CD4-positive, alpha-beta T cell (primary cell): ENCODE data around the gene HECW1. TPM values are rescaled to one million over a fixed set of nuclear protein-coding genes. Genes with fewer than 3 reads are reported as not detected.

Experiments
- ATAC-seq: fragments of 200-7000 bp; cut with Tn5 transposase; one replicate; pipeline ENCODE4 v1.10.0; 2022; ENCODE audit warnings: mild to moderate bottlenecking; ENCODE audit not compliant: poor library complexity
- CTCF ChIA-PET: fragments of 350-600 bp; sonication (Branson Sonifier 250); formaldehyde crosslinking; loops from one replicate; lab custom pipeline; 2021; ENCODE audit warnings: antibody characterized with exemption, inconsistent platforms; lab: Charles Lee
- POLR2A ChIA-PET: fragments of 350-600 bp; sonication (Branson Sonifier 250); formaldehyde crosslinking; loops from one replicate; lab custom pipeline; 2021; ENCODE audit warnings: antibody characterized with exemption, inconsistent platforms; lab: Charles Lee
- DNase-seq, 14 experiments: peaks; one replicate each; pipeline ENCODE4 v3.0.0-alpha.2; 2013 to 2020; ENCODE audit warnings: mixed read lengths in 2 of 14
- H3K27ac ChIP-seq, 2 donors: one replicate each; pipeline versions ENCODE4 v1.5.1 to v1.7.0; 2013; ENCODE audit warnings: low read length in 2 of 2, low read depth in 1 of 2, mild to moderate bottlenecking in 1 of 2
- H3K27me3 ChIP-seq, 2 experiments: 1 replicate in 1 of 2; 2 replicates in 1 of 2; pipeline versions ENCODE4 v1.6.1 to v1.7.0; 2013; ENCODE audit warnings: low read length in 2 of 2, control low read depth in 1 of 2, mild to moderate bottlenecking in 1 of 2, moderate library complexity in 1 of 2; ENCODE audit not compliant: insufficient read depth in 2 of 2, control insufficient read depth in 1 of 2
- H3K36me3 ChIP-seq: one replicate; pipeline ENCODE4 v1.6.1; 2013; ENCODE audit warnings: low read length, control low read depth; ENCODE audit not compliant: insufficient read depth
- H3K4me1 ChIP-seq: one replicate; pipeline ENCODE4 v1.6.1; 2013; ENCODE audit warnings: low read length, control low read depth; ENCODE audit not compliant: insufficient read depth
- H3K4me3 ChIP-seq: one replicate; pipeline ENCODE4 v1.5.1; 2013; ENCODE audit warnings: mild to moderate bottlenecking, low read length, moderate library complexity
- H3K9me3 ChIP-seq, 2 experiments: 1 replicate in 1 of 2; 2 replicates in 1 of 2; pipeline versions ENCODE4 v1.6.1 to v1.7.0; 2013; ENCODE audit warnings: low read length in 2 of 2, mild to moderate bottlenecking in 2 of 2, control low read depth in 1 of 2, moderate library complexity in 1 of 2; ENCODE audit not compliant: control insufficient read depth in 1 of 2, insufficient read depth in 1 of 2
- H3K27ac Mint-ChIP-seq: one replicate; pipeline ENCODE4 v1.8.0; 2020; ENCODE audit warnings: mixed read lengths
- H3K27me3 Mint-ChIP-seq: one replicate; pipeline ENCODE4 v1.8.0; 2021; ENCODE audit warnings: mixed read lengths
- H3K36me3 Mint-ChIP-seq: one replicate; pipeline ENCODE4 v1.8.0; 2021; ENCODE audit warnings: low read depth, mixed read lengths
- H3K4me1 Mint-ChIP-seq: one replicate; pipeline ENCODE4 v1.8.0; 2021; ENCODE audit warnings: low read depth, mixed read lengths
- H3K4me3 Mint-ChIP-seq: one replicate; pipeline ENCODE4 v1.8.0; 2020; ENCODE audit warnings: mild to moderate bottlenecking, mixed read lengths
- H3K9me3 Mint-ChIP-seq: one replicate; pipeline ENCODE4 v1.8.0; 2020; ENCODE audit warnings: mixed read lengths
- intact Hi-C, 2 experiments: fragments of 100-400 bp; cut with DNase I in 1 of 2; cut with micrococcal nuclease in 1 of 2; formaldehyde crosslinking; loops; one replicate each; pipeline versions ENCODE4 v1.15.1 to v1.9.0; 2023 to 2025; cut with DNase I, micrococcal nuclease
- total RNA-seq, 174 experiments: library from RNA in 2 of 174; stranded (reverse) in 2 of 174; gene quantifications; one replicate each; pipeline ENCODE4 v1.2.3 and lab custom pipeline; 2021 to 2026
- TF ChIP-seq, protein P1 (sequence below): fragments of 200-600 bp; IDR thresholded peaks from one replicate; pipeline ENCODE4 v1.8.0; 2022; ENCODE audit warnings: antibody characterized with exemption, mild to moderate bottlenecking

HECW1 gene
- total RNA-seq, 2 experiments from 2014 or later: not detected

DNA sequence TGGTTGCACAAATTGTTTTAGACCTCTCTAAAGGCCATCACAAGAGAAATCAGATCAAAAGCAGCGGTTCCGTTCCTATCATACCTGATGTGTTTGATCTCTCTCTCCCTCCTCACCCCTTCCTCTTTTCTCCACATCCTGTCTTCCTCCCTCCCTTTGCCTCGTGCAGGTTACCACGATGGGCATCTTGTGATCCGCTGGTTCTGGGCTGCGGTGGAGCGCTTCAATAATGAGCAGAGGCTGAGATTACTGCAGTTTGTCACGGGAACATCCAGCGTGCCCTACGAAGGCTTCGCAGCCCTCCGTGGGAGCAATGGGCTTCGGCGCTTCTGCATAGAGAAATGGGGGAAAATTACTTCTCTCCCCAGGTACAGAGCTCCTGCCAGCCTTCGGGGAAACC, 442.0 kb downstream of the HECW1 start:
- ATAC-seq (peak; percentile 58), DNase-seq (peak in 7 of 14 experiments; percentile 4 to 44 (median 27))
- Mint-ChIP-seq H3K36me3 (no peaks in the 10 kb centered on the region), H3K4me1 (peaks cover 50% of the 10 kb centered on the region), H3K27ac (peak overlapping the region; percentile 64), H3K4me3 (peak overlapping the region; percentile 65), H3K9me3 (no peaks in the 10 kb centered on the region), H3K27me3 (no peaks in the 10 kb centered on the region)
- Histone ChIP-seq H3K9me3 (no peaks in the 10 kb centered on the region), H3K4me1 (peaks cover 21% of the 10 kb centered on the region), H3K36me3 (no peaks in the 10 kb centered on the region), H3K27me3 (no peaks in the 10 kb centered on the region), H3K27ac (peak overlapping the region in 1 of 2 donors; percentile 9), H3K4me3 (no peak overlapping the region)
- intact Hi-C loops: no loop called here
- TF ChIP-seq, protein P1, sequence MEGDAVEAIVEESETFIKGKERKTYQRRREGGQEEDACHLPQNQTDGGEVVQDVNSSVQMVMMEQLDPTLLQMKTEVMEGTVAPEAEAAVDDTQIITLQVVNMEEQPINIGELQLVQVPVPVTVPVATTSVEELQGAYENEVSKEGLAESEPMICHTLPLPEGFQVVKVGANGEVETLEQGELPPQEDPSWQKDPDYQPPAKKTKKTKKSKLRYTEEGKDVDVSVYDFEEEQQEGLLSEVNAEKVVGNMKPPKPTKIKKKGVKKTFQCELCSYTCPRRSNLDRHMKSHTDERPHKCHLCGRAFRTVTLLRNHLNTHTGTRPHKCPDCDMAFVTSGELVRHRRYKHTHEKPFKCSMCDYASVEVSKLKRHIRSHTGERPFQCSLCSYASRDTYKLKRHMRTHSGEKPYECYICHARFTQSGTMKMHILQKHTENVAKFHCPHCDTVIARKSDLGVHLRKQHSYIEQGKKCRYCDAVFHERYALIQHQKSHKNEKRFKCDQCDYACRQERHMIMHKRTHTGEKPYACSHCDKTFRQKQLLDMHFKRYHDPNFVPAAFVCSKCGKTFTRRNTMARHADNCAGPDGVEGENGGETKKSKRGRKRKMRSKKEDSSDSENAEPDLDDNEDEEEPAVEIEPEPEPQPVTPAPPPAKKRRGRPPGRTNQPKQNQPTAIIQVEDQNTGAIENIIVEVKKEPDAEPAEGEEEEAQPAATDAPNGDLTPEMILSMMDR: no peak
- CTCF ChIA-PET: no interaction called here
- POLR2A ChIA-PET: interaction anchor here (0.7 kb wide), 1 partner anchor 255 kb away, joined by 3 read pairs; no protein-coding TSS in a partner anchor

DNA sequence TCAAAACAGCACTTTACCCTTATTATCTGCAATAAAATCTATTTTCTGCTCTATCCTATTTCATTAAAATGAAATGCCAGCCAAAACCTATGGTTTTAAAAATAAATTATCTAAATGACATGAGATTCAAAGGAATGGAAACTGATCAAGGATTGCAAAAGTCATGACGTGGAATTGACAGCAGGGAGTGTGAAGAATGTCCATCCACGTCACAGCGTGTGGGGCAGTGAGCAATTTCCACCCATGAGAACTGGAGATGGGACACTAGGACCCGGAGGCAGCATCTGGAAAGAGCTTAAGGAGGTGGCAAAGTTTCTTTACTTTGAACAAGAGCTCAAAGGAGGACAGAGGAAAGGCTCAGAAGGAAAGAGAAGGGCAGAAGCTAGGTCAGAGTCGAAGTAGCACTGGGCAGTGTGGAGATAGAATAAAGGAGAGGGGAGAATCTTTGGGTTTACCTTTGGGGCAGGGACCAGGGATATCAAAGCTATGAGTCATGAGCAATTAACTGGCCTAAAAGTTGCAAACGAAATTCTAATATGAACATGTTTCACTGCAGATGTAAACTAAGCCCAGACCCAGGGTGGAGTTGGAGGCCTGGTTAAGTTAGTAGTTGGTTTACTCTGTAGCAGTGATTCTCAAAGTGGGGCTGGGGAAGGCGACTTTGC, 445.5 kb downstream of the HECW1 start:
- Mint-ChIP-seq H3K4me3 (no peak overlapping the region), H3K9me3 (no peaks in the 10 kb centered on the region), H3K27ac (no peak overlapping the region), H3K36me3 (no peaks in the 10 kb centered on the region), H3K27me3 (peaks cover 9% of the 10 kb centered on the region), H3K4me1 (peaks cover 42% of the 10 kb centered on the region)
- intact Hi-C loops: no loop called here
- Histone ChIP-seq H3K4me1 (peaks cover 18% of the 10 kb centered on the region), H3K4me3 (no peak overlapping the region), H3K36me3 (no peaks in the 10 kb centered on the region), H3K9me3 (no peaks in the 10 kb centered on the region), H3K27ac (no peak overlapping the region), H3K27me3 (peaks cover 0 to 5% of the 10 kb centered on the region in 2 experiments)
- no peak for DNase-seq
- ChIA-PET CTCF (no interaction called here), POLR2A (interaction anchor here (1.0 kb wide), 1 partner anchor 17 kb away, joined by 3 read pairs; no protein-coding TSS in a partner anchor)
- no peak for ATAC-seq
- TF ChIP-seq, protein P1: no peak

DNA sequence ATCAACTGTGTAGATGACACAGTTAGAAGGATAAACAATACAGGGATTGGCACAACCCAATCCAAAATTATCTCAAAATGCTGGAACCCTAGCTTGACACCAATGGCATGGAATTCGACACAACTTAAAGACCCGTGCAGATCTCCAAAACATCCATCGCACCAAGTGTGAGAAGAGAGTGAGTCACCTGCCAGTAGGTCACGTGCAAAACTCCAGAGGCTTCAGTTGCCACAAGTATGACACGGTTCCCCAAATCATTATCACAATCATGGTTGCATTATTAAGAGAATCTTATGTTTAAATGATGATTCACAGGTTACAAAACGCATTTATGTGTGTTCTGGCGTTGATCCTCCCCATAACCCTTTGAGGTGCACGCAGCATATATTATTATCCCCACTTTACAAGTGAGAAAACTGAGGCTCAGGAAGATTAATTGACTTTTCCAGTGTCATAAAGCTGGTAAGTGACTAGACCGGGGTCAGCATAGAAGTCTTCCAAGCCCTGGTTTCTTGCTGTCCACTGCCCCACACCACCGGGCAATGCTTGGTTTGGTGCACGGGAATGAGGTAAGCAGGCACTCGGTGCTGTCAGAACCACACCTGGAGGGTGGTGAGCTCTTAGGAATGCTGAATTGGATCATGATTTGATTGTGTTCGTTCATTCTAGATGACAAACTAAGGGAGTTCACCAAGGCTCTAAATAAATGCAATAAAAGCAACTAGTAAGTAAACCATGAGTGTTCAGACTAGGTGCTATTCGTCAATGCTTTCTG, 446.9 kb downstream of the HECW1 start:
- Mint-ChIP-seq H3K36me3 (no peaks in the 10 kb centered on the region), H3K27ac (no peak overlapping the region), H3K9me3 (no peaks in the 10 kb centered on the region), H3K4me1 (peaks cover 28% of the 10 kb centered on the region), H3K4me3 (no peak overlapping the region), H3K27me3 (peaks cover 15% of the 10 kb centered on the region)
- Histone ChIP-seq H3K27ac (no peak overlapping the region), H3K9me3 (no peaks in the 10 kb centered on the region), H3K4me1 (peaks cover 4% of the 10 kb centered on the region), H3K4me3 (no peak overlapping the region), H3K27me3 (peaks cover 0 to 5% of the 10 kb centered on the region in 2 experiments), H3K36me3 (no peaks in the 10 kb centered on the region)
- ChIA-PET POLR2A (no interaction called here), CTCF (no interaction called here)
- intact Hi-C loops: no loop called here
- ATAC-seq (no peak), DNase-seq (no peak)
- TF ChIP-seq, protein P1: no peak
